ENCODE data around the gene ATP6V0E2. TPM values are rescaled to one million over a fixed set of nuclear protein-coding genes. Genes with fewer than 3 reads are reported as not detected.

ATP6V0E2 gene
- total RNA-seq, 1 experiment from 2014 or later = 30.3 TPM

DNA sequence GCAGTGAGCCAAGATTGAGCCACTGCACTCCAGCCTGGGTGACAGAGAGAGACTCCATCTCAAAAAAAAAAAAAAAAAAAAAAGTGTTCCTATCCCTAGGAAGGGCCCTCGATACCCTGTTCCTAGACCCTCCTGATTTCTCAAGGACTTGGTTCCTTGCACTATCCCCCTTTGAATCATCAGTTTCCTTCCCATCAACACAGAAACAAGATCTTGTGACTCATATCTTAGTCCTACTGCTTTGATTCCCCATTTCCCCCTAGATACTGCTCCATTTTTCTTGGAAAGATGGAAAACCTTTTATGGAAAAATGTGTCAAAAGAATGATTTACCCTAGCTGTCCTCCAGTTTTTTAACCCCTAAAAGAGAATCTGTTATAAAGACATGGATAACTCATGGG is 37.3 kb upstream of the ATP6V0E2 start:
- in situ Hi-C loops (cut with HindIII; ENCODE audit: low pct_unique_long_range_greater_than_20kb, low sequenced_read_pairs) = no loop called here
- DNase-seq (ENCODE audit: low read depth, low spot score) = no peak

- in situ Hi-C loops (cut with HindIII; ENCODE audit: low pct_unique_long_range_greater_than_20kb, low sequenced_read_pairs) = no loop called here
- DNase-seq (ENCODE audit: low read depth, low spot score) = no peak
Measured at GRCh38 chr7:149837564-149838223, 36.1 kb upstream of the ATP6V0E2 start.

DNA sequence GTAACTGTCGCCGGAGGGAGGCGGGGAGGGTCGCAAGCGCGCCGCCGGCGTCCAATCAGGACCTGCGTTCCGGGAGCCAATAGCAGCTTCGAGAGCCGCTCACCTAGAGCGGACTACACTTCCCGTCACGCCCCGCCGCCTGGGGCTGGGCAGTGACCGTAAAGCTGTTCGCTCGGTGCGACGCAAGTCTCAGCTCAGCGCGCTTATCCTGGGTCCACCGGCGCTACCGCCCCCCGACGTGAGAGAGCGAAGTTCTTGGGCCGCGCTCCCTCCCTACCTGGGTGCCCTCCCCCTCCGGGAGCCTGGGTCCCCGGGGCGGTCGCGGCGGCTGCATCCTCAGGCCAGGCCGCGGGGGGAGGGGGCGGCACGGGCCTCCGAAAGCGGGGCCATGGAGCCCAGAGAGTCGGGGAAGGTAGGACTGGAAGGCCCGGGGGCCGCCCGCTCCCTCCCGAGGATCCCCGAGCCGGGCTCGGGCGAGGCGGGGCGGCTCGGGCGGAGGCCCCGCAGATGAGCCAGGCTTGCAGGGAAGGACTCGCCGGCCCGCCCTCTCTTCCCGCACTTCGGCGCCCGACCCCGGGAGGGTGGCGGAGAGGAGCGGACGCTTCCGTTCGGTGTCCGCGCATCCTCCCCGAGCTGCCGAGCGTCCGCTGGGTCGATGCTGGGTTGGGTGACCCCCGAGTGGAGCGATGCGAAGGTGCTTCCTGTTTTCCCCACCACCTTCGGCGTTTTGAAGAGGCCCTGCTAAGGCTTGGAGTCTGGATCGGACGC is 35.4 kb upstream of the ATP6V0E2 start, which contains the start of gene ZNF862:
ZNF862 (plus strand) TSS at position 152 of the 768 bp plus-strand sequence; CDS start at position 389, 237 bp downstream.
- in situ Hi-C loops (cut with HindIII; ENCODE audit: low pct_unique_long_range_greater_than_20kb, low sequenced_read_pairs) = no loop called here
- DNase-seq (ENCODE audit: low read depth, low spot score) = peak; percentile 99

DNA sequence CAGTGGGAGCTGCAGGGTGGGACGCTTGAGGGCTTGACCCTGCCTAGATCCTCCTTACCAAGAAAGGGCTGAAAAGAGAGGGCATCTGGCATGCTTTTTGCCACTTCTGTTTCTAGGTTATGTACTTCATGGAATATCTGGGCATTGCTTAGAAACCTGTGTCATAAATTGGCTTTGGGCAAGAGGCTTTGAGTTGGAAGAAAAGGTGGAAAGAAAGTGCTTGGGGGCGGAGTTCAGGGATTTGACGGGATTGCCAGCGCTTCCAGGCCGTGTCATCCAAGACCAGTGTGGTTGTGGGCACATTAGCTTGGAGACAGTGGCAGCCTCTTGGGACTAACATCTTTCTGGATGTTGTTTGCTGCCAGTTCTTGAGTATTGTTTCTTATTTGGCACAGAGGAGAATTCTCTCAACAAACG is 34.8 kb upstream of the ATP6V0E2 start:
- in situ Hi-C loops (cut with HindIII; ENCODE audit: low pct_unique_long_range_greater_than_20kb, low sequenced_read_pairs) = no loop called here
- DNase-seq (ENCODE audit: low read depth, low spot score) = peak; percentile 46

- DNase-seq (ENCODE audit: low read depth, low spot score) = no peak
- in situ Hi-C loops (cut with HindIII; ENCODE audit: low pct_unique_long_range_greater_than_20kb, low sequenced_read_pairs) = no loop called here
Measured at GRCh38 chr7:149839933-149840332, 33.8 kb upstream of the ATP6V0E2 start.

GRCh38 chr7:149843566-149843965 is 30.2 kb upstream of the ATP6V0E2 start:
- in situ Hi-C loops (cut with HindIII; ENCODE audit: low pct_unique_long_range_greater_than_20kb, low sequenced_read_pairs) = no loop called here
- no peak for DNase-seq (ENCODE audit: low read depth, low spot score)

- in situ Hi-C loops (cut with HindIII; ENCODE audit: low pct_unique_long_range_greater_than_20kb, low sequenced_read_pairs) = no loop called here
- DNase-seq (ENCODE audit: low read depth, low spot score) = no peak
Measured at GRCh38 chr7:149844445-149844844, 29.3 kb upstream of the ATP6V0E2 start.

- in situ Hi-C loops (cut with HindIII; ENCODE audit: low pct_unique_long_range_greater_than_20kb, low sequenced_read_pairs) = no loop called here
- no peak for DNase-seq (ENCODE audit: low read depth, low spot score)
Measured at GRCh38 chr7:149845257-149845980, 28.4 kb upstream of the ATP6V0E2 start.

- in situ Hi-C loops (cut with HindIII; ENCODE audit: low pct_unique_long_range_greater_than_20kb, low sequenced_read_pairs) = no loop called here
- DNase-seq (ENCODE audit: low read depth, low spot score) = no peak
Measured at GRCh38 chr7:149846021-149846420, 27.7 kb upstream of the ATP6V0E2 start.

GRCh38 chr7:149846436-149847046 is 27.2 kb upstream of the ATP6V0E2 start:
- in situ Hi-C loops (cut with HindIII; ENCODE audit: low pct_unique_long_range_greater_than_20kb, low sequenced_read_pairs) = no loop called here

DNA sequence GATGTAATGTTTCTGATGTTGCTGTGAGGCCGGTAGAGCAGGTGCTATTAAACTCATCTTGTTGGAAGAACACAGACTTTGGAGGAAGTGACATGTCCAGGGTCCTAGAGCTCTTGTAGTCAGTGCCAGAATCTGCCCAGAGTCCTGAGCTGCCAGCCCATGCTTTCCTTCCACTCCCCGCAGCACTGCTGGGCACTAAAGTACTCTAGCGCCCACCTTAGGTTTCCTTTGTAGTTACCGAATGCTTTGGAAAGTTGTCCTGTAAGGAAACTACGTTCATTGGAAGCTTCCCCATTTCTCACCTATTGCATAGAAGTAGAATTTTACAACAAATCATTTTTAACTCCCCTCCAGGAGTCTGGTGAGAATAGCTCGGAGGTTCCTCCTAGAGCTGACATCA is 24.6 kb upstream of the ATP6V0E2 start:
- DNase-seq (ENCODE audit: low read depth, low spot score) = peak; percentile 55
- in situ Hi-C loops (cut with HindIII; ENCODE audit: low pct_unique_long_range_greater_than_20kb, low sequenced_read_pairs) = no loop called here

More at GRCh38 chr7:149846436-149847046, 27.2 kb upstream of the ATP6V0E2 start:
- no peak for DNase-seq (ENCODE audit: low read depth, low spot score)

GRCh38 chr7:149850007-149850594 is 23.7 kb upstream of the ATP6V0E2 start:
- in situ Hi-C loops (cut with HindIII; ENCODE audit: low pct_unique_long_range_greater_than_20kb, low sequenced_read_pairs) = no loop called here

GRCh38 chr7:149850716-149851115 is 23.1 kb upstream of the ATP6V0E2 start:
- no peak for DNase-seq (ENCODE audit: low read depth, low spot score)
- in situ Hi-C loops (cut with HindIII; ENCODE audit: low pct_unique_long_range_greater_than_20kb, low sequenced_read_pairs) = no loop called here

More at GRCh38 chr7:149850007-149850594, 23.7 kb upstream of the ATP6V0E2 start:
- DNase-seq (ENCODE audit: low read depth, low spot score) = no peak

DNA sequence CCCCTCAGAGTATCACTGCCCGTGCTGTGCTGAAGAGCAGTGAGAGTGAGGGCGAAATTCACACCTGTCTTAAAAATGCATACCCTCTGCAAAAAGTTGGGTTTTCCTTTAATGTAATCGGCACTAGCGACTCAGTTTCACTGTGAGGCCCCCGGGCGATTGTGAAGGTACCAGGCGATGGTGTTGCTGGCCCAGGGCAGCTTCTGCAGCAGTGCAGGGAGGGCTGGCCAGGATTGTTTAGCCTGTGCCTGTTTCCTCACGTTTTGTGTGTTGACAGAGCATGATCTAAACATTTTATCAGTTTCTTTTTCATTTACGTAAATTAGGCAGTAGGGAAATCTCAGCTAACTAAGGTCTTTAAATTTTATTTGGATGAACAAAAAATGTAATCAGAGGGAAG is 22.3 kb upstream of the ATP6V0E2 start:
- in situ Hi-C loops (cut with HindIII; ENCODE audit: low pct_unique_long_range_greater_than_20kb, low sequenced_read_pairs) = no loop called here

DNA sequence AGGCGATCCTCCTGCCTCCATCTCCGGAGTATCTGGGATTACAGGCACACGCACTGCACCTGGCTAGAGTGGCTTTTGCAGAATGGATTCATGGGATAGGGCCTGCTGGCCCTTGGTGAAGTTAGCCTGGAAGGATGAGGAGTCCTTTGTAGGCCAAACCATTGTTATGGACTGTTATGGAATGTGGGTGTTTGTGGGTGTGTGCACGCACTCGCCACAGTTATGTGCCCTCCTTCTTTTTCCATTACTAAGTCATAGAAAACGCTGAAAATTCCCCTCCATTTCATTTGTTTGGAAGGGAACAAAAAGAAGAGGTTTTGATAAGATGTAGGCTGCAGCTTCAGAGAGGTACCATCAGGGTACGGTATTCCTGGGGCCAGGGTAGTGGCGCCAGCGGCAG is 20.6 kb upstream of the ATP6V0E2 start:
- in situ Hi-C loops (cut with HindIII; ENCODE audit: low pct_unique_long_range_greater_than_20kb, low sequenced_read_pairs) = no loop called here
- no peak for DNase-seq (ENCODE audit: low read depth, low spot score)

More for the DNA sequence above, 22.3 kb upstream of the ATP6V0E2 start:
- DNase-seq (ENCODE audit: low read depth, low spot score) = no peak

- peak; percentile 71 for DNase-seq (ENCODE audit: low read depth, low spot score)
- in situ Hi-C loops (cut with HindIII; ENCODE audit: low pct_unique_long_range_greater_than_20kb, low sequenced_read_pairs) = no loop called here
Measured at GRCh38 chr7:149854611-149855360, 19.0 kb upstream of the ATP6V0E2 start.
